Tibial artery (tissue), 4 donors: Measurements from ENCODE around the gene CEP131.

Experiments used
- DNase-seq, 2 donors: peaks; one replicate each; pipeline ENCODE4 v3.0.0-alpha.2; 2019
- H3K27ac ChIP-seq, 2 donors: fragments of 200-600 bp; sonication (generic) in 1 of 2; 1 replicate in 1 of 2; 2 replicates in 1 of 2; pipeline ENCODE4 v1.5.1; 2018 to 2019; ENCODE audit warnings: mild to moderate bottlenecking in 1 of 2
- H3K27me3 ChIP-seq, 2 donors: fragments of 200-600 bp; sonication (generic) in 1 of 2; one replicate each; pipeline versions ENCODE4 v1.5.1 to v1.6.0; 2016 to 2019
- H3K36me3 ChIP-seq, 3 donors: fragments of 200-600 bp; sonication (generic) in 2 of 3; one replicate each; pipeline ENCODE4 v1.5.1; 2016 to 2019; ENCODE audit warnings: mild to moderate bottlenecking in 2 of 3
- H3K4me1 ChIP-seq, 4 donors: fragments of 200-600 bp; sonication (generic) in 2 of 4; 1 replicate in 3 of 4; 2 replicates in 1 of 4; pipeline ENCODE4 v1.5.1; 2016 to 2019
- H3K4me3 ChIP-seq, 2 donors: fragments of 200-600 bp; sonication (generic) in 1 of 2; 1 replicate in 1 of 2; 2 replicates in 1 of 2; pipeline ENCODE4 v1.5.1; 2018 to 2019; ENCODE audit warnings: mild to moderate bottlenecking in 2 of 2
- H3K9me3 ChIP-seq, 3 donors: fragments of 200-600 bp; sonication (generic) in 1 of 3; one replicate each; pipeline ENCODE4 v1.5.1; 2016 to 2019
- intact Hi-C: fragments of 100-400 bp; cut with DNase I; formaldehyde crosslinking; loops from one replicate; pipeline ENCODE4 v1.15.0; 2023; ENCODE audit warnings: low total_unique reads
- TF ChIP-seq, protein P1 (sequence below), 2 experiments: fragments of 200-600 bp in 1 of 2; fragments of 450-650 bp in 1 of 2; IDR thresholded peaks; one replicate each; pipeline ENCODE4 v1.5.1; 2017 to 2019; ENCODE audit warnings: antibody characterized with exemption in 2 of 2, mild to moderate bottlenecking in 1 of 2, moderate library complexity in 1 of 2

The CEP131 gene

DNA sequence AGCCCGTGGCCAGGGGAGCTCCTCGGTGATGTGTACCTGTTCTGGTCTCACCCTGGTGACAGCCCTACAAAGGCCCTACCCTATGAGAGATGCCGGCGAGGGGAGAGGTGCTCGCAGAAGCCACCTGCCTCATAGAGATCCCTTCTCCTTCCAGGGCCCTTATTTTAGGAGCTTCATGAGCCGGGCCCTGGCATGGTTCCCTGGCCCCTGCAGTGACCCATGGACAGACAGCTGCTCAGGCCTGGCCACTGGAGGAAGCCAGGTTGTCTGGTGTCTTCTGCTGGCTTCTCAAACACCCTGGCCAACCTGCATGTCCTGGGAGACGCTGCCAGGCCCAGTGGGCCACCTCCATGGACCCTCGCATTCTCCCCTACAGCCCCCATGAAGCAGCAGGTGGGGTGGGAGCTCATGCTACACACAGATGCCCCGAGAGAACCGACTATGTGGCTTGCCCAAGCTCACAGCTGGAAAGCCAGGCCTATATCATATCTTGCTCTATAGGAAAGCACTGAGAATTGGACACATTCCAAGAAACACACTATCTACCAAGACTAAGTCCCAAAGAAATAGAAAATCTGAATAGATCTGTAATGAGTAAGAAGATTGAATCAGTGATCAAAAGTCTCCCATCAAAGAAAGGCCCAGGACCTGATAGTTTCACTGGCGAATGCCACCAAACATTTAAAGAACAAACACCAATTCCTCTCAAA is 49.6 kb downstream of the CEP131 start:
- peaks cover 0 to 24% of the 10 kb centered on the region in 2 donors for H3K27me3 ChIP-seq
- H3K9me3 ChIP-seq, result no peaks in the 10 kb centered on the region
- no peak overlapping the region for H3K4me3 ChIP-seq
- intact Hi-C loops, result no loop called here
- H3K4me1 ChIP-seq, result no peaks in the 10 kb centered on the region
- no peak for DNase-seq
- TF ChIP-seq, protein P1, sequence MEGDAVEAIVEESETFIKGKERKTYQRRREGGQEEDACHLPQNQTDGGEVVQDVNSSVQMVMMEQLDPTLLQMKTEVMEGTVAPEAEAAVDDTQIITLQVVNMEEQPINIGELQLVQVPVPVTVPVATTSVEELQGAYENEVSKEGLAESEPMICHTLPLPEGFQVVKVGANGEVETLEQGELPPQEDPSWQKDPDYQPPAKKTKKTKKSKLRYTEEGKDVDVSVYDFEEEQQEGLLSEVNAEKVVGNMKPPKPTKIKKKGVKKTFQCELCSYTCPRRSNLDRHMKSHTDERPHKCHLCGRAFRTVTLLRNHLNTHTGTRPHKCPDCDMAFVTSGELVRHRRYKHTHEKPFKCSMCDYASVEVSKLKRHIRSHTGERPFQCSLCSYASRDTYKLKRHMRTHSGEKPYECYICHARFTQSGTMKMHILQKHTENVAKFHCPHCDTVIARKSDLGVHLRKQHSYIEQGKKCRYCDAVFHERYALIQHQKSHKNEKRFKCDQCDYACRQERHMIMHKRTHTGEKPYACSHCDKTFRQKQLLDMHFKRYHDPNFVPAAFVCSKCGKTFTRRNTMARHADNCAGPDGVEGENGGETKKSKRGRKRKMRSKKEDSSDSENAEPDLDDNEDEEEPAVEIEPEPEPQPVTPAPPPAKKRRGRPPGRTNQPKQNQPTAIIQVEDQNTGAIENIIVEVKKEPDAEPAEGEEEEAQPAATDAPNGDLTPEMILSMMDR (IDR thresholded peaks at IDR 0.05), result no peak
- no peak overlapping the region for H3K27ac ChIP-seq
- H3K36me3 ChIP-seq, result no peaks in the 10 kb centered on the region

DNA sequence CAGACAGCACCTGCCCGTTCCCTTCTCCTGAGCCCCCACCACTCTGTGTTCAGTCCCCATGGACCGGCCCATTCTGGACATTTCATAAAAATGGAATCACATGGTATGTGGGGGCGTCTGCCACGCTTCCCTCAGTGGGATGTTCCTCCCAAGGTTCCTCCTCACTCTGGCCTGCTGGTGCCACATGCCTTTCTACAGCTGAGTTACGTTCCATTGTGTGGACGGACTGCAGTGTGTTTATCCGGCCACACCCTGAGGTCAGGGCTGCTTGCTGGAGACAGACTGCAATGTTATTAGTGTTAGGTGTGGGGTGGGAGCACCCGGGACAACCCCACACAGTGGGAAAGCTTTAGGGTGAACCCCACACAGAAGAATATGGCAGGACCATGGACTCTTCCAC is 50.8 kb downstream of the CEP131 start:
- TF ChIP-seq, protein P1 (IDR thresholded peaks at IDR 0.05), result no peak
- H3K36me3 ChIP-seq, result no peaks in the 10 kb centered on the region
- H3K27ac ChIP-seq, result no peak overlapping the region
- no peaks in the 10 kb centered on the region for H3K4me1 ChIP-seq
- H3K27me3 ChIP-seq, result peaks cover 0 to 37% of the 10 kb centered on the region in 2 donors
- H3K9me3 ChIP-seq, result no peaks in the 10 kb centered on the region
- no peak overlapping the region for H3K4me3 ChIP-seq
- no peak for DNase-seq
- intact Hi-C loops, result no loop called here

DNA sequence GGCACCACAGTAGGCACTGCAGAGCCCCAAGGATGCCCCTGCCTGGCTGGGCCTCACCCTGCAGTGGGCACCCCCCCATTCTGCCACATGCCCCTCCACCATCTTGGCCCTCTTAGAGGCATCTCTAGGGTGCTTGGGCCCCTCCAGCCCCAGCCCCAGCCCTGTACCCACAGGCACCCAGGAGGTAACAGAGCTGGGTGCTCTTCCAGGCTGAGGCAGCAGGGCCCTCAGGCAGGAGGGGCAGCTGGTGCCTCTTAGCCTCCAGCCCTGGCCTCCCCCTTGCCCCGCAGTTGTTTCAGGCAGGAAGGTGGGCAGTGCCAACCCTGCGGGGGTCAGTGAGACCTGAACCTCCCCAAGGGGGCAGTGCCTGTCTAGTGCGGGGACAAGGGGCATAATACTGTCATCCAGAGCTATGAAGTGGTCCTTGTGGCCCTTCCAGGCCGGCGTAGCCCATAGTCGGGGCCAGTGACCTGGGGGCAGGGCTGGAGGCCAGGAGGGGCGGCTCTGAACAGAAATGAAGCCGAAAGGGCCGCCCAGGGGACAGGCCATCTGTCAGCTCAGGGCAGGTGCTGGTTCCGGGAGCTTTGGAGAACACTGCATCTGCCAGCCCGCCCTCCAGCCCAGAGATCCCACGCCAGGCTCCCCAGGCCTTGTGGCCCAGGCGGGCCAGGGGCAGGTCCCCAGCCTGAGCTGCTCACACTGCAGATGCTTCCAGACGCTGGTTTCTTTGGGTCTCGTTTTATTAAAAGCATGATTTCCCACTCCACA is 51.9 kb downstream of the CEP131 start:
- Histone ChIP-seq H3K9me3 (no peaks in the 10 kb centered on the region), H3K4me3 (no peak overlapping the region), H3K36me3 (no peaks in the 10 kb centered on the region), H3K27me3 (peaks cover 0 to 44% of the 10 kb centered on the region in 2 donors), H3K27ac (no peak overlapping the region), H3K4me1 (peaks cover 0 to 8% (median 3%) of the 10 kb centered on the region in 4 donors)
- intact Hi-C loops, result no loop called here
- no peak for DNase-seq
- TF ChIP-seq, protein P1 (IDR thresholded peaks at IDR 0.05), result no peak

DNA sequence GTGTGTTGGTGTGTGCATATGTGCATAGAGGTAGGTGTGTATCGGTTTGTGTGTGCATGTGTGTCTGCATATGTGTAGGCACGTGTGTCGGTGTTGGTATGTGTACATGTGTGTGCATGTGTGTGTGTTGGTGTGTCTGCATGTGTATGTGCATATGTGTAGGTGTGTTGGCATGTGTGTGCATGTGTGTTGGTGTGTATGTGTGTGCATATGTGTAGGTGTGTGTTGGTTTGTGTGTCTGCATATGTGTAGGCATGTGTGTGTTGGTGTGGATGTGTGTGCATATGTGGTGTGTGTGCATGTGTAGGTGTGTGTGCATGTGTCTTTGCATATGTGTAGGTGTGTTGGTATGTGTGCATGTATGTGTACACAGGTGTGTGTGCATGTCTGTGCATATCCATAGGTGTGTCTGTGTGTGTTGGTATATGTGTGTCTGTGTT is 52.9 kb downstream of the CEP131 start:
- H3K27me3 ChIP-seq, result peaks cover 0 to 53% of the 10 kb centered on the region in 2 donors
- H3K4me1 ChIP-seq, result peaks cover 0 to 18% (median 11%) of the 10 kb centered on the region in 4 donors
- TF ChIP-seq, protein P1 (IDR thresholded peaks at IDR 0.05), result no peak
- no peak overlapping the region for H3K4me3 ChIP-seq
- no peak overlapping the region for H3K27ac ChIP-seq
- no peaks in the 10 kb centered on the region for H3K9me3 ChIP-seq
- intact Hi-C loops, result no loop called here
- H3K36me3 ChIP-seq, result no peaks in the 10 kb centered on the region
- DNase-seq, result no peak

DNA sequence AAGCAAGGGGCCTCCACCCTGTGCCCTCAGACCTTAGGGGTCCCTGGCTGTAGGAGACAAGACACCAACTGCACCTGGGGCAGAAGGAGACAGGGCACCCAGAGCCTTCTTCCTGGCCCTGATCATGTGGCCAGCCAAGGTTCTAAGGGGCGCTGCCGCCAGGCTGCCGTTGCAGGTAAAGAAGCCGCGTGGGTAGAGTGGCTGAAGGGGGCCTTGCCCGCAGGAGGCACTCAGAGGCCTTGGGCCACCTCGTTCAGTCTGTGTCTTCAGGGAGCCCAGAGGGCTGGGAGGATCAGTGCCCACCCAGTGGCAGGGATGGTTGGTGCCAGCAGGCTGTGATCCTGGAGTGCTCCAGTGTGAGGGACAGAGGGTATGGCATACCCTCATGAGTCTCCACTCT is 55.1 kb downstream of the CEP131 start:
- intact Hi-C loops, result no loop called here
- TF ChIP-seq, protein P1 (IDR thresholded peaks at IDR 0.05), result no peak
- Histone ChIP-seq H3K27ac (no peak overlapping the region), H3K36me3 (no peaks in the 10 kb centered on the region), H3K4me3 (no peak overlapping the region), H3K27me3 (peaks cover 0 to 76% of the 10 kb centered on the region in 2 donors), H3K4me1 (peaks cover 0 to 22% (median 13%) of the 10 kb centered on the region in 4 donors), H3K9me3 (no peaks in the 10 kb centered on the region)
- DNase-seq, result no peak
